T-cell (primary cell): Measurements from ENCODE around the gene UBE2H. TPM values are rescaled to one million over a fixed set of nuclear protein-coding genes. Genes with fewer than 3 reads are reported as not detected.
"Not testable (repeated sequence)": the region's sequence is repeated elsewhere in the genome, so short reads cannot be mapped to it uniquely, and the experiment has no call there.

Experiments used
- ATAC-seq, 4 experiments: fragments of 200-7000 bp in 3 of 4; fragments of 150-1000 bp in 1 of 4; cut with Tn5 transposase; replicated peaks in 1 of 4; 1 replicate in 3 of 4; 2 replicates in 1 of 4; pipeline ENCODE4 v1.10.0; 2021; ENCODE audit warnings: moderate library complexity in 3 of 4, mild to moderate bottlenecking in 2 of 4, moderate number of reproducible peaks in 1 of 4
- CTCF ChIA-PET, 2 donors: fragments of 300-600 bp; sonication (Branson Sonifier 250); formaldehyde crosslinking; loops; one replicate each; lab custom pipeline; 2022; ENCODE audit warnings: antibody characterized with exemption in 2 of 2; lab: Charles Lee
- POLR2A ChIA-PET, 2 donors: fragments of 300-600 bp; sonication (Branson Sonifier 250); formaldehyde crosslinking; loops; one replicate each; lab custom pipeline; 2022; ENCODE audit warnings: antibody characterized with exemption in 2 of 2; lab: Charles Lee
- DNase-seq, 35 experiments: peaks; one replicate each; pipeline versions ENCODE4 v3.0.0 to v3.0.0-alpha.2; 2013 to 2023
- H3K27ac ChIP-seq: one replicate; pipeline ENCODE4 v1.5.1; 2013; ENCODE audit warnings: low read length
- H3K27me3 ChIP-seq, 2 experiments: replicated peaks in 1 of 2; 1 replicate in 1 of 2; 2 replicates in 1 of 2; pipeline versions ENCODE4 v1.6.1 to v1.7.0; 2013; ENCODE audit warnings: low read length in 1 of 2, mixed read lengths in 1 of 2; ENCODE audit not compliant: control insufficient read depth in 2 of 2, insufficient read depth in 2 of 2; ENCODE audit errors: extremely low read depth in 1 of 2
- H3K36me3 ChIP-seq, 2 donors: 1 replicate in 1 of 2; 2 replicates in 1 of 2; pipeline versions ENCODE4 v1.6.1 to v1.7.0; 2013; ENCODE audit warnings: low read length in 1 of 2; ENCODE audit not compliant: control insufficient read depth in 2 of 2, insufficient read depth in 1 of 2; ENCODE audit errors: extremely low read depth in 1 of 2
- H3K4me1 ChIP-seq, 2 experiments: 1 replicate in 1 of 2; 2 replicates in 1 of 2; pipeline versions ENCODE4 v1.6.1 to v1.7.0; 2013; ENCODE audit warnings: low read length in 2 of 2, mixed read lengths in 1 of 2; ENCODE audit not compliant: insufficient read depth in 2 of 2, control insufficient read depth in 1 of 2; ENCODE audit errors: extremely low read depth in 1 of 2
- H3K4me3 ChIP-seq, 2 donors: 1 replicate in 1 of 2; 2 replicates in 1 of 2; pipeline versions ENCODE4 v1.5.1 to v1.7.0; 2013; ENCODE audit warnings: mild to moderate bottlenecking in 2 of 2, low read length in 1 of 2, moderate library complexity in 1 of 2; ENCODE audit not compliant: control insufficient read depth in 1 of 2; ENCODE audit errors: extremely low read depth in 1 of 2
- H3K9me3 ChIP-seq: 2 replicates; pipeline ENCODE4 v1.7.0; 2013
- H3K27ac Mint-ChIP-seq, 2 donors: one replicate each; pipeline ENCODE4 v1.8.0; 2020 to 2021; ENCODE audit warnings: mild to moderate bottlenecking in 2 of 2, mixed read lengths in 2 of 2
- H3K27me3 Mint-ChIP-seq, 2 donors: one replicate each; pipeline ENCODE4 v1.8.0; 2021 to 2022; ENCODE audit warnings: mixed read lengths in 2 of 2
- H3K36me3 Mint-ChIP-seq: one replicate; pipeline ENCODE4 v1.8.0; 2021; ENCODE audit warnings: mixed read lengths
- H3K4me1 Mint-ChIP-seq, 3 donors: one replicate each; pipeline ENCODE4 v1.8.0; 2020 to 2022; ENCODE audit warnings: mixed read lengths in 3 of 3, mild to moderate bottlenecking in 1 of 3
- H3K4me3 Mint-ChIP-seq, 3 donors: one replicate each; pipeline ENCODE4 v1.8.0; 2020 to 2022; ENCODE audit warnings: mild to moderate bottlenecking in 3 of 3, mixed read lengths in 3 of 3, moderate library complexity in 3 of 3
- H3K9me3 Mint-ChIP-seq, 3 donors: one replicate each; pipeline ENCODE4 v1.8.0; 2020 to 2022; ENCODE audit warnings: mixed read lengths in 3 of 3
- WGBS: methylation state at CpG from one replicate; pipeline ENCODE4 v1.1.5; 2013; ENCODE audit warnings: missing lambda C conversion rate; ENCODE audit not compliant: insufficient coverage; 5-methylcytosine and 5-hydroxymethylcytosine counted together
- total RNA-seq, 35 experiments: library from RNA in 6 of 35; stranded (reverse) in 6 of 35; fragments of 120-200 nt in 1 of 35; gene quantifications; one replicate each; pipeline versions ENCODE4 v1.2.1 to v1.2.4 and lab custom pipeline; 2013 to 2026

UBE2H gene
- total RNA-seq, 5 donors from 2014 or later (not counting 1 experiment from before 2014, with no cell fraction given), result 37.5 to 63.8 (median 50.1) TPM

DNA sequence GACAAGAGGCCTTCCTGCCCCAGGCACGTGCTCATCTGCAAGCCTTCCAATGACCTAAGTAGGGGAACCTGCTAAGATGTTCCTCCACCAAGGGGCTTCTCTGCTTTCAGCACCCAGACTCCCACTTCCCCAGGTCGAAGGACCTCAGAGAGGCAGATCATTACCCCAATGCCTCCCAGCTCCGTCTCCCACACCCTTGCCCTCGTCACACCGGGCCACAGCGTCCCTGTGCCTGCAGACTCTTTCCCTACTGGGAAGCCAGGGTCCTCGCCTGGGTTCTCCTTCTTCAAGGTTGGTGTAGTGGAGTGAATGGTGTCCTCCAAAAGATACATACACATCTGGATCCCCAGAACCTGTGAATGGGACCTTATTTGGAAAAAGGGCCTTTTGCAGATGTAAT is 151.9 kb downstream of the UBE2H start:
- H3K4me3 Mint-ChIP-seq, result no peak overlapping the region
- no peak overlapping the region for H3K27ac Mint-ChIP-seq
- Histone ChIP-seq H3K4me1 (no peaks in the 10 kb centered on the region), H3K27ac (no peak overlapping the region), H3K27me3 (peaks cover 0 to 23% of the 10 kb centered on the region in 2 experiments), H3K36me3 (no peaks in the 10 kb centered on the region), H3K9me3 (no peaks in the 10 kb centered on the region), H3K4me3 (no peak overlapping the region)
- ChIA-PET POLR2A (no interaction called here), CTCF (no interaction called here)
- H3K36me3 Mint-ChIP-seq, result no peaks in the 10 kb centered on the region
- H3K4me1 Mint-ChIP-seq, result no peaks in the 10 kb centered on the region
- H3K9me3 Mint-ChIP-seq, result no peaks in the 10 kb centered on the region
- ATAC-seq (no peak), DNase-seq (no peak)
- WGBS, result no CpG with 5 or more reads among the region's 7 CpGs
- H3K27me3 Mint-ChIP-seq, result peaks cover 2 to 3% of the 10 kb centered on the region in 2 donors

DNA sequence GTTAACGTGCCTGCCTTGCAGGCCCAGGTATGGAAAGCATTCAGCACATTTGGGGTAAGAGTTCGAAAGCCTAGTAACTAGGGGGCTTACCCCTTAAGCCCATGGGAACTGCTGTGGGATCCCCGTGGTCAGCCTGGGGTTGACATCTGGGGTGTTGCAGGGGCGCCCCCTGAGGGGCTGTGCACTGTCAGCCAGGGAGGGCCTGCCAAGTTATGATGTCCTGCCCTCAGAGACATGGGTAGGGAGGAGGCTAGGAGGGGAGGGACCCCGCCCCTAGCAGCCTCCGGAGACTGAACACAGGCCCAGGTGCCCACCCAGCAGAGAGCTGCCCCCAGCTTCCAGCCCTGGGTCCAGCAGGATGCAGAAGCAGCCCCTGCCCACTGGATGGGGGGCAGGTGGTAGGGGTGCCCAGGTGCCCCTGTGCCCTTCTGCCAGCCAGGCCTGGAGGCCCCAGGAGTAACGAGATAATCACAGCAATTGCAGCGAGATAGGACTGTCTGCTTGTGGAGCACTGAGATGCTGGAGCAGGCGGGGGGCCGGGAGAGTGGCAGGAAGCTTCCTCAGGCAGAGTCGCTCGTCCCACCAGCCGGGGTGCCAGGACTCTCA is 153.3 kb downstream of the UBE2H start:
- CTCF ChIA-PET, result no interaction called here

DNA sequence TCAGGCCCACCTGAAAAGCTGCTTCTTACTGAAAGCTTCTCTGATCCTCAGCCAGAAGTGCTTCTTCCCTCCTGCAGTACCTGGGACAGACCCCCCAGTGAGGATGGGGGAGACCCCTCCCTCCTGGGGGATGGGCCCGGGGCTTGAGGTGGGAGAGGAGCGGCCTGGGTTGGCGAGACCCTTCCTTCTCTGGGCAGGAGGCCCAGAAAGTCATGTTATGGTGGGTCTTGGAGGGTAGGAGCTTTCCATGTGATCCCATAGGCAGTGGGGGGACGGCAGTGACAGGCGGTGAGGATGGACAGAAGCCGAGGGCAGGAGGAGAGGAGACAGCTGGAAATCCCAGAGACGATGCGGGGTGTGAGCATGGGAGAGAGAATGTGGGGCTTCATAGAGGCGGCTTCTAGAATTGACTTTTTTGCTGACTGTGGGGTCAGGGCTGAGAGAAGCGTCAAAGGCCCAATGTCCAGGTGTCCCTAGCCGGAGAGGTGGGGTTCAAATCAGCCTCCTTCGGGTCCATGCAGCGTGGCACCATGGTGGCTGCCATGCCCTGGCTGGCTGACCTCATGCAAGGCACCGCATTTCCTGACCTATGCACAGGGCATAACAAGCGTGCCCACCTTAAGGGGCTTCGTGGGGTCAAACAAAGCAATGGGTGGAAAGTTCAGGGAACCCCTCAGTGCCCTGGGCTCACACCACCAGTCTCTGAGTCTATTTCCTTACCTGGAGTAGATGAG is 154.0 kb downstream of the UBE2H start:
- Mint-ChIP-seq H3K4me3 (no peak overlapping the region), H3K27me3 (peaks cover 2 to 3% of the 10 kb centered on the region in 2 donors), H3K4me1 (no peaks in the 10 kb centered on the region), H3K9me3 (no peaks in the 10 kb centered on the region), H3K27ac (no peak overlapping the region), H3K36me3 (no peaks in the 10 kb centered on the region)
- no peak for DNase-seq
- WGBS, result 92% methylated on average over 12 of the region's 16 CpGs
- POLR2A ChIA-PET, result no interaction called here
- H3K27ac ChIP-seq, result no peak overlapping the region
- peaks cover 0 to 18% of the 10 kb centered on the region in 2 experiments for H3K27me3 ChIP-seq
- CTCF ChIA-PET, result interaction anchor here in 1 of 2 donors (0.7 kb wide), 1 partner anchor 210 kb away, joined by 4 read pairs; no protein-coding TSS in a partner anchor
- H3K4me3 ChIP-seq, result no peak overlapping the region
- no peaks in the 10 kb centered on the region for H3K9me3 ChIP-seq
- no peaks in the 10 kb centered on the region for H3K4me1 ChIP-seq
- H3K36me3 ChIP-seq, result no peaks in the 10 kb centered on the region
- no peak for ATAC-seq

More for the DNA sequence above, 153.3 kb downstream of the UBE2H start:
- Mint-ChIP-seq H3K9me3 (no peaks in the 10 kb centered on the region), H3K36me3 (no peaks in the 10 kb centered on the region), H3K27ac (no peak overlapping the region), H3K4me1 (no peaks in the 10 kb centered on the region), H3K4me3 (no peak overlapping the region), H3K27me3 (peaks cover 2 to 3% of the 10 kb centered on the region in 2 donors)
- ATAC-seq (no peak), DNase-seq (no peak)
- Histone ChIP-seq H3K4me1 (no peaks in the 10 kb centered on the region), H3K9me3 (no peaks in the 10 kb centered on the region), H3K4me3 (no peak overlapping the region), H3K27ac (no peak overlapping the region), H3K27me3 (peaks cover 0 to 23% of the 10 kb centered on the region in 2 experiments), H3K36me3 (no peaks in the 10 kb centered on the region)
- 65% methylated on average over 6 of the region's 13 CpGs for WGBS
- POLR2A ChIA-PET, result no interaction called here

DNA sequence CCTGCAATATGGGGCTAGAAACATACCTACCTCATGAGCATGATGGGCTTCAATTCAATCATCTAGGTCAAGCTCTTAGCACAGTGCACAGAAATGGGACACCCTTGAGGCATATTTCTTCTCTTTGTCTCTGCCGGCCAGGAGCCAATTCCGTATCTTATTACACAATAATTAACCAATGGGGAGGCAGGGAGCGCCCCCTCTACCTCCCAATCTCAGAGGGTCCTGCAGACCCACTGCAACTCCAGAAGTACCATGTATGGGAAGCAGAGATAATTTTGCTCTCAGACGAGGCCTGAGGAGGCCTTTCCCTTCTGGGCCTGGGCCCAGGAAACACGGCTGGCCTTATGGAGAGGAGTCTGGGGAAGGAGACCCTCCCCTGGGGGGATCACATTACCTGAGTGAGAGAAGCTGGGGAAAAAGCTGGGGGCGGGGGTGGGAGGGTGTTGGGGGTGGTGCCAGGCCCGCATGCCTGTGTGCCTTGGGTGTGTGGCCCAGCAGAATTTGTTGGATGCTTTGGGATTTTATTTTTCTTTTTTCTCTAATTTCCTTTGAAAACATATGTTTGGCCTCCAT is 155.5 kb downstream of the UBE2H start:
- Histone ChIP-seq H3K9me3 (no peaks in the 10 kb centered on the region), H3K27ac (no peak overlapping the region), H3K4me1 (no peaks in the 10 kb centered on the region), H3K4me3 (no peak overlapping the region), H3K27me3 (peaks cover 0 to 21% of the 10 kb centered on the region in 2 experiments), H3K36me3 (no peaks in the 10 kb centered on the region)
- CTCF ChIA-PET, result no interaction called here
- DNase-seq (no peak), ATAC-seq (no peak)
- Mint-ChIP-seq H3K9me3 (no peaks in the 10 kb centered on the region), H3K27ac (no peak overlapping the region), H3K36me3 (no peaks in the 10 kb centered on the region), H3K4me3 (no peak overlapping the region), H3K4me1 (no peaks in the 10 kb centered on the region), H3K27me3 (peaks cover 0 to 3% of the 10 kb centered on the region in 2 donors)
- 100% methylated on average over 1 of the region's 7 CpGs for WGBS
- POLR2A ChIA-PET, result no interaction called here

DNA sequence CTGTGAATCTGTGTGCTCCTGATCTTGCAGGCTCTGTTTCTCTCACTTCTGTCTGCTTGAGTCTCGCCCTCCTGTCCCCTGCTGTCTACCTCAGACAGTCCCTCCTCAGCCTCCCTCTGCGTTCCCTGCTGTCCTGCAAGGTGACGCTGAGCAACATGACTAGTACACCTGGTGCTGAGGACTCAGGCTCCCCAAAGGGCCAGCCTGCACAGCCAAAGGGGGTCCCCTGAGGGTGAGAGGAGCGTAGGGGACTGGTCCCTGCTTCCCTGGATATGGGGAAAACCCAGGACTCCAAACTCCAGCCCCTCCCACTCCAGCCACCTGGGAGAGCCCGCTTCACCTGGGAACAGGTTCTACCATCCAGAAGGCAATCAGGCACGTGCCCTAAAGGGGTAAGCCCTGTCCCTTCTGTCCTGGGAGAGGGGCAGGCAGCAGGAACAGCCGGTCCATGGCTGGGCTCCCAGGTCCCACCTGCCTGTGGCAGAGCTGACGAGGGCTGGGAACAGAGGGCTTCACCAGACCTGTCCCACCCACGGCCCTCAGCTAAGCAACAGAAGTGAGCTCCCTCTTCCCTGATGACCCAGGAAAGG is 156.5 kb downstream of the UBE2H start:
- ChIA-PET POLR2A (no interaction called here), CTCF (no interaction called here)
- Histone ChIP-seq H3K27me3 (peaks cover 0 to 21% of the 10 kb centered on the region in 2 experiments), H3K9me3 (no peaks in the 10 kb centered on the region), H3K36me3 (no peaks in the 10 kb centered on the region), H3K27ac (no peak overlapping the region), H3K4me3 (no peak overlapping the region), H3K4me1 (no peaks in the 10 kb centered on the region)
- ATAC-seq (no peak), DNase-seq (no peak)
- Mint-ChIP-seq H3K4me3 (no peak overlapping the region), H3K27me3 (peaks cover 2 to 3% of the 10 kb centered on the region in 2 donors), H3K36me3 (no peaks in the 10 kb centered on the region), H3K4me1 (no peaks in the 10 kb centered on the region), H3K9me3 (no peaks in the 10 kb centered on the region), H3K27ac (no peak overlapping the region)
- 81% methylated on average over 5 of the region's 9 CpGs for WGBS

DNA sequence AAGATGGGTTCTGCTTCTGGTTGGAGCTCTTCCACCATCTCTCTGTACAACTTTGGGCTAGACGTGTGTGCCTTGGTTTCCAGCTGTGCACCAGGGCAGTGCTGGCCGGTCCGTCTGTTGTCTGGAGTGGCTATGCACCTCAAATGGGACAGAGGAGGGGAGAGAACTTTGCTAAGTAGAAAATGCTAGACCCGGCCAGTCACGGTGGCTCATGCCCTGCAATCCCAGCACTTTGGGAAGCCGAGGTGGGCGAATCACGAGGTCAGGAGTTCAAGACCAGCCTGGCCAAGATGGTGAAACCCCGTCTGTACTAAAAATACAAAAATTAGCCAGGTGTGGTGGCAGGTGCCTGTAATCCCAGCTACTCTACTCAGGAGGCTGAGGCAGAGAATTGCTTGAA is 158.3 kb downstream of the UBE2H start:
- WGBS, result 88% methylated on average over 9 of the region's 9 CpGs
- POLR2A ChIA-PET, result interaction anchor here in 1 of 2 donors (0.6 kb wide), 1 partner anchor 33 kb away, joined by 3 read pairs; no protein-coding TSS in a partner anchor

More for the DNA sequence above, 158.3 kb downstream of the UBE2H start:
- H3K36me3 ChIP-seq, H3K4me1 ChIP-seq, CTCF ChIA-PET, H3K9me3 ChIP-seq, H3K9me3 Mint-ChIP-seq, H3K27ac Mint-ChIP-seq, ATAC-seq, H3K4me3 ChIP-seq, H3K27ac ChIP-seq, DNase-seq, H3K36me3 Mint-ChIP-seq, H3K4me3 Mint-ChIP-seq, H3K4me1 Mint-ChIP-seq: not testable (repeated sequence)
- H3K27me3 Mint-ChIP-seq, result peaks cover 5 to 10% of the 10 kb centered on the region in 2 donors
- peaks cover 6 to 30% of the 10 kb centered on the region in 2 experiments for H3K27me3 ChIP-seq
